ENCODE data around the gene LFNG. TPM values are rescaled to one million over a fixed set of nuclear protein-coding genes. Genes with fewer than 3 reads are reported as not detected.

LFNG gene
- total and polyA plus RNA-seq, 2 of the 13 experiments (the other 11 are each of a cell fraction or from before 2014, with no cell fraction given) = 0.44 to 1.5 TPM

DNA sequence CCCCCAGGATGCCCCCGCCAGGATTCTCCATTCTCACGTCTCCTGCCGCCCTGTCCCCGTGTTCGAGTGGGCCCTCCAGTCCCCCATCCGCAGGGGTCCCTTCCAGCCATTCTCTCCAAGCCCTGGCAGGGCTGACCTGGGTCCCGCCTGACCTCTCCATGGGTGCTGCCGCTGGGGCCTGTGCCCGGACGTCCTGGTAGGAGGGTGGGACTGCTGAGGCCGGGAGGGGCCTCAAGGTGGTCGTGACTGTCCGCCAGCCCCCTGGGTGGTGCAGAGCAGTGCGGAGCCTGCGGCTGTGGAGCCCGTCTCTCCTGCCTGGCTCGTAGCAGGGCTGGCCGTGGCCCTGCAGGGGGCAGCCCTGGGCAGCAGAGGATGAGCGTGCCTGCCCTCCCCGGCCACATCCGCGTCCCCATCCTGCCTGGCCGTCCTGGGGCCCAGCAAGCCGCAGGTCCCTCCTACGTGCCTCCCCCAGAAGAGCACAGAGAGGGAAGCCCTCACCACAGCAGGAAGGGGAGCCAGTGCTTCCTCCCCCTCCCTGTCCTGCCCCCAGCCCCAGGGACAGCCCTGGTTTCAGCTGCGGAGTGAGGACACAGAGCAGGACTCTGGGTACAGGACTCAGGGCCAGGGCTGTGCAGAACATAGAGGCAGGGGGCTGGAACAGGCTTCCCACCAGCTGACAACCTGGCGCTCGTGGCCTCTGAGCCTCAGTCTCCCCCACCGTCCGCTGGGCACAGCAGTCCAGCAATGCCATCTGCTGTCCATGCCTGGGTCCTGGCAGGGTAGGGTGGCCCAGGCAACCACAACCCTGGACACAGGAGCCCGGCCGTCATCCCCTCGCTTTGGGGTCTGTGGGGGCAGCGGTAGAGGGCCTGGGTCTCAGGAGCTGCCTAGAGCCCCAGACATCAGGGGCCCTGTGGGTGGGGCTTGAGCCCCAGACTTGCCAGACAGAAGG lies 41.9 kb upstream of the LFNG start (continued):
- TF ChIP-seq YEATS4 (CRISPR knock-in tag; IDR thresholded peaks at IDR 0.05; ENCODE audit: borderline replicate concordance) (no peak), GABPB1 (CRISPR knock-in tag; IDR thresholded peaks at IDR 0.05) (peak; percentile 50; the same call in 1 of the 2 replicates), NFKB2 (CRISPR knock-in tag; IDR thresholded peaks at IDR 0.05; ENCODE audit: borderline replicate concordance) (peak; percentile 60; the same call in 1 of the 2 replicates), ZNF761 (CRISPR knock-in tag; conservative IDR thresholded peaks at IDR 0.05) (no peak), CBX5 (CRISPR knock-in tag; IDR thresholded peaks at IDR 0.05; ENCODE audit: borderline replicate concordance) (peak; percentile 63; the same call in 1 of the 2 replicates), GATAD2A (CRISPR knock-in tag; IDR thresholded peaks at IDR 0.05) (0 out of 2 replicates have a peak, but pooled peaks have one; percentile 24), PATZ1 (CRISPR knock-in tag; IDR thresholded peaks at IDR 0.05) (peak; percentile 30; the same call in 1 of the 2 replicates)

DNA sequence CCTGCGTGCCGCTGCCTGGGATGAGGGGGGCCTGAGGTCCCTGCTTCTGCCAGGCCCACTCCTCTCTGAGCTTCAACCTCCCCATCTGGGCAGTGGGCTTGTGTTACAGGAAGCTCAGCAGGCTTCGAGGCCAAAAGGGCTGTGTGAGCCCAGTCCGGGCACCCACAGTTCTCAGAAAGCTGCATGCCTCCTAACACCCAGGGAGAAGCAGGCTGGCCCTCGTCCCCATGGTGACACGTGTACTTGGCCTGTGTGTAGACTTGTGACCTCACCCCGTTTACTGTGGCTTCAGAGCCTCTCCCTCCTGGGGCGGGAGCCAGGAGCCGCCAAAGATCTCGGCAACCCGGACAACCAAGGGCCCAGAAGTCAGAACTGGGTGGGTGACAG lies 41.2 kb upstream of the LFNG start:
- ChIA-PET CTCF (ENCODE audit: low intra/inter-chr PET ratio, low total read pairs) (no interaction called here), POLR2A (no interaction called here)
- Histone ChIP-seq H3K27me3 (ENCODE audit: control insufficient read depth in 1 of 2, insufficient read depth in 2 of 2, low read length in 2 of 2) (peaks cover 16 to 63% of the 10 kb centered on the region in 2 experiments), H3K79me2 (ENCODE audit: insufficient read depth, low read length) (no peaks in the 10 kb centered on the region), H3K9ac (ENCODE audit: insufficient read depth, low read depth, low read length) (no peak overlapping the region), H3K9me3 (ENCODE audit: low read length) (no peaks in the 10 kb centered on the region), H3K4me2 (ENCODE audit: low read depth, low read length) (peak overlapping the region; percentile 41), H4K20me1 (ENCODE audit: insufficient read depth, low read length) (no peaks in the 10 kb centered on the region), H3K4me3 (replicated peaks in 1 of 3; ENCODE audit: insufficient read depth in 1 of 3, low read depth in 2 of 3, low read length in 3 of 3) (peak overlapping the region in 1 of 3 experiments; percentile 15; a peak in 1 of 6 replicates), H3K4me1 (ENCODE audit: insufficient read depth, low read length) (peaks cover 38% of the 10 kb centered on the region), H2AFZ (ENCODE audit: low read length) (no peak overlapping the region), H3K36me3 (replicated peaks in 1 of 2; ENCODE audit: control insufficient read depth in 1 of 2, insufficient read depth in 2 of 2, low read length in 2 of 2) (no peaks in the 10 kb centered on the region), H3K27ac (ENCODE audit: extremely low read length, insufficient read depth, low read length) (no peak overlapping the region)
- DNase-seq (ENCODE audit: low spot score) (no peak), FAIRE-seq (no peak), ATAC-seq (0 out of 3 replicates have a peak, but pooled peaks have one; percentile 2)
- BruUV-seq (replicated peaks) = no TSS peak
- no CpG with 5 or more reads among the region's 11 CpGs for WGBS (ENCODE audit: low lambda C conversion rate)
- intact Hi-C loops (cut with micrococcal nuclease; ENCODE audit: unreplicated experiment) (loop anchor here (5.0 to 10.0 kb wide), 2 partner anchors 44 to 86 kb away; no protein-coding TSS in a partner anchor), in situ Hi-C loops (cut with HindIII; ENCODE audit: extremely low pct_ligation_motif_present, low pct_unique_long_range_greater_than_20kb) (no loop called here)
- 0 out of 2 replicates have a peak, but pooled peaks have one; percentile 22 for TF ChIP-seq ZNF563 (CRISPR knock-in tag; IDR thresholded peaks at IDR 0.05)
- no peak for TF ChIP-seq ERF (CRISPR knock-in tag; IDR thresholded peaks at IDR 0.05)
- TF ChIP-seq, protein P1, sequence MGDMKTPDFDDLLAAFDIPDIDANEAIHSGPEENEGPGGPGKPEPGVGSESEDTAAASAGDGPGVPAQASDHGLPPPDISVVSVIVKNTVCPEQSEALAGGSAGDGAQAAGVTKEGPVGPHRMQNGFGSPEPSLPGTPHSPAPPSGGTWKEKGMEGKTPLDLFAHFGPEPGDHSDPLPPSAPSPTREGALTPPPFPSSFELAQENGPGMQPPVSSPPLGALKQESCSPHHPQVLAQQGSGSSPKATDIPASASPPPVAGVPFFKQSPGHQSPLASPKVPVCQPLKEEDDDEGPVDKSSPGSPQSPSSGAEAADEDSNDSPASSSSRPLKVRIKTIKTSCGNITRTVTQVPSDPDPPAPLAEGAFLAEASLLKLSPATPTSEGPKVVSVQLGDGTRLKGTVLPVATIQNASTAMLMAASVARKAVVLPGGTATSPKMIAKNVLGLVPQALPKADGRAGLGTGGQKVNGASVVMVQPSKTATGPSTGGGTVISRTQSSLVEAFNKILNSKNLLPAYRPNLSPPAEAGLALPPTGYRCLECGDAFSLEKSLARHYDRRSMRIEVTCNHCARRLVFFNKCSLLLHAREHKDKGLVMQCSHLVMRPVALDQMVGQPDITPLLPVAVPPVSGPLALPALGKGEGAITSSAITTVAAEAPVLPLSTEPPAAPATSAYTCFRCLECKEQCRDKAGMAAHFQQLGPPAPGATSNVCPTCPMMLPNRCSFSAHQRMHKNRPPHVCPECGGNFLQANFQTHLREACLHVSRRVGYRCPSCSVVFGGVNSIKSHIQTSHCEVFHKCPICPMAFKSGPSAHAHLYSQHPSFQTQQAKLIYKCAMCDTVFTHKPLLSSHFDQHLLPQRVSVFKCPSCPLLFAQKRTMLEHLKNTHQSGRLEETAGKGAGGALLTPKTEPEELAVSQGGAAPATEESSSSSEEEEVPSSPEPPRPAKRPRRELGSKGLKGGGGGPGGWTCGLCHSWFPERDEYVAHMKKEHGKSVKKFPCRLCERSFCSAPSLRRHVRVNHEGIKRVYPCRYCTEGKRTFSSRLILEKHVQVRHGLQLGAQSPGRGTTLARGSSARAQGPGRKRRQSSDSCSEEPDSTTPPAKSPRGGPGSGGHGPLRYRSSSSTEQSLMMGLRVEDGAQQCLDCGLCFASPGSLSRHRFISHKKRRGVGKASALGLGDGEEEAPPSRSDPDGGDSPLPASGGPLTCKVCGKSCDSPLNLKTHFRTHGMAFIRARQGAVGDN (CRISPR knock-in tag; IDR thresholded peaks at IDR 0.05) = peak; percentile 44
- TF ChIP-seq, protein P2, sequence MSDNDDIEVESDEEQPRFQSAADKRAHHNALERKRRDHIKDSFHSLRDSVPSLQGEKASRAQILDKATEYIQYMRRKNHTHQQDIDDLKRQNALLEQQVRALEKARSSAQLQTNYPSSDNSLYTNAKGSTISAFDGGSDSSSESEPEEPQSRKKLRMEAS (IDR thresholded peaks at IDR 0.05) = peak; percentile 64
- TF ChIP-seq SAP130 (CRISPR knock-in tag; IDR thresholded peaks at IDR 0.05; ENCODE audit: low read depth) = peak; percentile 27; the same call in 1 of the 2 replicates
- TF ChIP-seq ZNF33A (CRISPR knock-in tag; IDR thresholded peaks at IDR 0.05; ENCODE audit: borderline replicate concordance) = no peak
- TF ChIP-seq ZNF629 (CRISPR knock-in tag; conservative IDR thresholded peaks at IDR 0.05) = peak; percentile 67

All from HepG2 (cell line).